Activated CD4-positive, alpha-beta T cell treated with anti-CD3 and anti-CD28 coated beads, Interleukin-2, amount 10 ng/mL, durations not matched to agents 7 days and 5 days (primary cell): Measurements from ENCODE around the gene ZNF398. TPM values are rescaled to one million over a fixed set of nuclear protein-coding genes. Genes with fewer than 3 reads are reported as not detected.

Experiments used
- CTCF ChIA-PET: fragments of 350-600 bp; sonication (Branson Sonifier 250); formaldehyde crosslinking; loops from one replicate; lab custom pipeline; 2021; ENCODE audit warnings: antibody characterized with exemption; lab: Charles Lee
- POLR2A ChIA-PET: fragments of 350-600 bp; sonication (Branson Sonifier 250); formaldehyde crosslinking; loops from one replicate; lab custom pipeline; 2021; ENCODE audit warnings: antibody characterized with exemption; lab: Charles Lee
- DNase-seq: peaks from one replicate; pipeline ENCODE4 v3.0.0-alpha.2; 2020
- H3K27ac Mint-ChIP-seq: one replicate; pipeline ENCODE4 v1.8.0; 2021; ENCODE audit warnings: mild to moderate bottlenecking, moderate library complexity, mixed read lengths
- H3K27me3 Mint-ChIP-seq: one replicate; pipeline ENCODE4 v1.8.0; 2021; ENCODE audit warnings: mixed read lengths
- H3K36me3 Mint-ChIP-seq: one replicate; pipeline ENCODE4 v1.8.0; 2021; ENCODE audit warnings: low read depth, mixed read lengths
- H3K4me1 Mint-ChIP-seq: one replicate; pipeline ENCODE4 v1.8.0; 2021; ENCODE audit warnings: mixed read lengths
- H3K4me3 Mint-ChIP-seq: one replicate; pipeline ENCODE4 v1.8.0; 2021; ENCODE audit warnings: mild to moderate bottlenecking, moderate library complexity, mixed read lengths
- H3K9me3 Mint-ChIP-seq: one replicate; pipeline ENCODE4 v1.8.0; 2021; ENCODE audit warnings: mixed read lengths
- total RNA-seq, 2 experiments: library from RNA; stranded (reverse); gene quantifications; one replicate each; pipeline ENCODE4 v1.2.3, GENCODE V29; 2021

Gene ZNF398, protein sequence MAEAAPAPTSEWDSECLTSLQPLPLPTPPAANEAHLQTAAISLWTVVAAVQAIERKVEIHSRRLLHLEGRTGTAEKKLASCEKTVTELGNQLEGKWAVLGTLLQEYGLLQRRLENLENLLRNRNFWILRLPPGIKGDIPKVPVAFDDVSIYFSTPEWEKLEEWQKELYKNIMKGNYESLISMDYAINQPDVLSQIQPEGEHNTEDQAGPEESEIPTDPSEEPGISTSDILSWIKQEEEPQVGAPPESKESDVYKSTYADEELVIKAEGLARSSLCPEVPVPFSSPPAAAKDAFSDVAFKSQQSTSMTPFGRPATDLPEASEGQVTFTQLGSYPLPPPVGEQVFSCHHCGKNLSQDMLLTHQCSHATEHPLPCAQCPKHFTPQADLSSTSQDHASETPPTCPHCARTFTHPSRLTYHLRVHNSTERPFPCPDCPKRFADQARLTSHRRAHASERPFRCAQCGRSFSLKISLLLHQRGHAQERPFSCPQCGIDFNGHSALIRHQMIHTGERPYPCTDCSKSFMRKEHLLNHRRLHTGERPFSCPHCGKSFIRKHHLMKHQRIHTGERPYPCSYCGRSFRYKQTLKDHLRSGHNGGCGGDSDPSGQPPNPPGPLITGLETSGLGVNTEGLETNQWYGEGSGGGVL
- total RNA-seq, result 10 to 100 TPM; 15.3 to 17.1 TPM

DNA sequence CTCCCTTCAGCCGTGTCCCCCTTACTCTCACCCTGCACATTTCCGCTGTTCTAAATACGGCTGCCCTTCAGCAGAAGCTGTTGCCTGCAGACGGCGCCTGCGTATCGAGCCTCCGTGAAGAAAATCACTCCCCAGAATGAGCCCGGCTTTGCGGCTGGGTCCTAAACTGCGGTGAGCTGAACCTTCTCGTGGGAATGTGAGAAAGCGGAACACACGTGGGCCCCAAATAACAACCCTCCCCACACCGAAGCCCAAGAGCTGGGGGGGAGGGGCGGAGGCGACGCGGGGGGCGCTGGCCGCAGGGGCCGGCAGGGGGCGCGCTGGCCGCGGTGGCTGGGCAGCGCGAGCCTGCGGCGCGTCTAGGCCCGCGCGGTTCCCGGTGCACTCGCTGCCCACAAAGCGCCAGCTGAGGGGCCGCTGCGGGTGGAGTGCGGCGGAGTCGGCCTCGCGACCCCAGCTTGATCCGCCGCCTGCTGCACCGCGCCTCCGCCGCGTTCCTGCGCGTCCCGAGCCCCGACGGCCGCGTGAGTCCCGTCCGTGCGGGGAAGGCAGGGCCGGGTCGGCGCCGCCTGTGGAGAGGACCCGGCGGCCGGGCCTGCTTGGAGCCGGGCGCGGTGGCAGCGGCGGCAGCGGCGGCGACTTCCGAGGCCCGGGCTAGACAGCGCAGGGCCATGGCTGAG, at the start of gene ZNF398:
Gene ZNF398 (plus strand): TSS at position 382 of the 680 bp plus-strand sequence. CDS start 290 bp downstream, at position 672.
- no peaks in the 10 kb centered on the region for H3K9me3 Mint-ChIP-seq
- peaks cover 15% of the 10 kb centered on the region for H3K36me3 Mint-ChIP-seq
- peak; percentile 71 for DNase-seq
- POLR2A ChIA-PET, result interaction anchor here (0.5 to 1.1 kb wide), 3 partner anchors 12 to 264 kb away, joined by 3 read pairs; no protein-coding TSS in a partner anchor
- H3K4me3 Mint-ChIP-seq, result peak within 1 kb of the TSS; percentile 87
- CTCF ChIA-PET, result interaction anchor here (0.6 to 3.8 kb wide), 23 partner anchors 10 to 1058 kb away, joined by 3 to 40 read pairs (median 4); partner anchors contain the start of genes ZNF282, ZNF425 and ZNF783
- no peaks in the 10 kb centered on the region for H3K27me3 Mint-ChIP-seq
- peaks cover 35% of the 10 kb centered on the region for H3K4me1 Mint-ChIP-seq
- peak within 1 kb of the TSS; percentile 95 for H3K27ac Mint-ChIP-seq

DNA sequence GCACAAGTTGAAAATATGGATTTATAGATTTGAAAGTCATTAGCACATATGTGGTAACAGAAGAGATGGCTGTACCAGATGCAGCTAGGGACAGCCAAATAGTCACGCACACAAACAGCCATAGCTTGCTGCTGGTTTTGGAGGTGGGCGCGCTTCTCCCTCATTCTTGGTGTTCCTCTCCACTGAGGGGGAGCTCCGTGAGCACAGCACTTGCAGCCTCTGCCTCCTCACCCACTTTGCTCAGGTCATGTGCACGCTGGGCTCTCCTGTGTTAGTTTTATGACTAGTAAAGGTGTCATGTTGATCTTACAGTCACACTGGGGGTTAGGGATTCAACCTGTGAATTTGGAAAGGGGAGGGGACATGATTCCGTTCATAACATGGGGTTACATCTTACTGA, 48.2 kb upstream of the ZNF398 start:
- Mint-ChIP-seq H3K4me1 (no peaks in the 10 kb centered on the region), H3K4me3 (no peak overlapping the region), H3K27me3 (no peaks in the 10 kb centered on the region), H3K27ac (no peak overlapping the region), H3K36me3 (no peaks in the 10 kb centered on the region), H3K9me3 (no peaks in the 10 kb centered on the region)
- CTCF ChIA-PET, result interaction anchor here (0.9 to 2.2 kb wide), 3 partner anchors 10 to 34 kb away, joined by 3 to 7 read pairs (median 3); partner anchors contain the start of gene ZNF425
- no peak for DNase-seq
- POLR2A ChIA-PET, result interaction anchor here (0.6 kb wide), 1 partner anchor 226 kb away, joined by 3 read pairs; no protein-coding TSS in a partner anchor

DNA sequence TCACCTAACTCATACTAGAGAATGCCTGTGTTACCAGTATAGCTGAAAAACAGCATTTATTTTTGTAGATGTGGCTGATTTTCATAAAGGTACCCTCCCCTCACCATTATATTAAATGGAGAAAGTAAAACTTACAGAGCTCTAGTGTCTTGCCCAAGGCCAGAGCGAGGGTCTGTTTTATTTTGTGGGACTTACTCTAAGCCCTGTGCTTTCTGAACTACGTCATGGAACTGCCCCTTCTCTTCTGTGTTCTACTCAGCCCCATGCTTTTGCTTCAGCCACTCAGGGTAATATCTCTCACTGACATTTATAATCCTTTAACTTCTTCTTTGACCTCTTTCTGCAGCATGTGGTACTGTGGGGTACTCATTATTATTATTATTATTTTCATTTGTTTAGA, 46.4 kb upstream of the ZNF398 start:
- DNase-seq, result no peak
- Mint-ChIP-seq H3K27ac (no peak overlapping the region), H3K27me3 (no peaks in the 10 kb centered on the region), H3K4me1 (no peaks in the 10 kb centered on the region), H3K4me3 (no peak overlapping the region), H3K36me3 (no peaks in the 10 kb centered on the region), H3K9me3 (no peaks in the 10 kb centered on the region)
- CTCF ChIA-PET, result interaction anchor here (0.6 to 1.2 kb wide), 2 partner anchors 93 to 222 kb away, joined by 3 to 4 read pairs; no protein-coding TSS in a partner anchor
- POLR2A ChIA-PET, result no interaction called here

DNA sequence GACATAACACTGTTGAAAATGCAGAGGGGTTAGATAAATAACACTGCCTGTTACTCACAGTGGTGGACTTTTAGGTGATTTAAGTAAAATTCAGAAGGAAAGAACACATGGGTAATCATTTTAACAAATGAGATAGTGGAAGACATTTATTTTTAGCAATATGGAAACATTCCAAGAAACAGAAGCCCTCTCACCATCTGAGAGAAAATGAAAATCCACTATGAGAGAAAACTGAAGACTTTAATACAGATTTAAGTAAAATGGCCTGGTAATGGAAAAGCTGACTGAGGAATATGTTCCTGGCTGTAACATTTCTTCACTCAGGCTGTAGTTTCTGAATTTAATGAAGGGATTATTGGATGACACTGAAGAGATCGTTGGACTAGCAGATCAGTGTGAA, 44.6 kb upstream of the ZNF398 start:
- ChIA-PET POLR2A (no interaction called here), CTCF (no interaction called here)
- no peak for DNase-seq
- Mint-ChIP-seq H3K36me3 (no peaks in the 10 kb centered on the region), H3K9me3 (no peaks in the 10 kb centered on the region), H3K4me3 (no peak overlapping the region), H3K27ac (no peak overlapping the region), H3K27me3 (no peaks in the 10 kb centered on the region), H3K4me1 (no peaks in the 10 kb centered on the region)

DNA sequence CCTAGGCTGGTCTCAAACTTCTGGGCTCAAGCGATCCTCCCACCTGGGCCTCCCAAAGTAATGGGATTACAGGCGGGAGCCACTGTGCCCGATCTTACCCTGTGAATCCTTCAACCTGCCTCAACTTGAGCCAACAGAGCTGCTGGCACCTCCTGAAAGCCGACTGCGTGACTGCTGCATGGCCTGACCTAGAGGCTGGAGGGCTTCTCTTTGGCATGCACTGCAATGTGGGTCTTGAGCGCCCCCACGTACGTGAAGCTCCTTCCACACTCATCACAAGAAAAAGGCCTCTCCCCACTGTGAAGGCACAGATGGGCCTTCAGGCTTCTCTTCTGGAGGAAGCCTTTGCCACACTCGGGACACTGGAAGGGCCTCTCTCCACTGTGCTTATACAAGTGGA, 43.8 kb upstream of the ZNF398 start:
- H3K27ac Mint-ChIP-seq, result no peak overlapping the region
- no peak overlapping the region for H3K4me3 Mint-ChIP-seq
- H3K9me3 Mint-ChIP-seq, result no peaks in the 10 kb centered on the region
- CTCF ChIA-PET, result interaction anchor here (0.9 to 2.6 kb wide), 2 partner anchors 12 to 22 kb away, joined by 3 to 7 read pairs; no protein-coding TSS in a partner anchor
- POLR2A ChIA-PET, result no interaction called here
- H3K4me1 Mint-ChIP-seq, result no peaks in the 10 kb centered on the region
- no peaks in the 10 kb centered on the region for H3K36me3 Mint-ChIP-seq
- H3K27me3 Mint-ChIP-seq, result no peaks in the 10 kb centered on the region
- no peak for DNase-seq

DNA sequence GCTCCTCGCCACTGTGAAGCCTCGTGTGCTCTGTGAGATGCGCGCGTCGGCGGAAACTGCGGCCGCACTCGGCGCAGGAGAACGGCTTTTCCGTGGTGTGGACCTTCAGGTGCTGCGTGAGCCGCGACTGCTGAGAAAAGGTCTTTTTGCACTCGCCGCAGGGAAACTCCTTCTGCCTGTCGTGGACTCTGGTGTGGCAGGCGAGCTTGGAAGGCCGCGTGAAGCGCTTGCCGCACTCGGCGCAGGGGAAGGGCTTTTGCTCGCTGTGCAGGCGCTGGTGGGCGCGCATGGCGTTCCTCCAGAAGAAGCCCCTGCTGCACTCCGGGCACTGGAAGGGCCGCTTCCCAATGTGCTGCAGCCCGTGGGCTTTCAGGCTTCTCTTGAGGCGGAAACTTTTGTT, 43.0 kb upstream of the ZNF398 start:
- no peaks in the 10 kb centered on the region for H3K36me3 Mint-ChIP-seq
- POLR2A ChIA-PET, result no interaction called here
- H3K9me3 Mint-ChIP-seq, result no peaks in the 10 kb centered on the region

DNA sequence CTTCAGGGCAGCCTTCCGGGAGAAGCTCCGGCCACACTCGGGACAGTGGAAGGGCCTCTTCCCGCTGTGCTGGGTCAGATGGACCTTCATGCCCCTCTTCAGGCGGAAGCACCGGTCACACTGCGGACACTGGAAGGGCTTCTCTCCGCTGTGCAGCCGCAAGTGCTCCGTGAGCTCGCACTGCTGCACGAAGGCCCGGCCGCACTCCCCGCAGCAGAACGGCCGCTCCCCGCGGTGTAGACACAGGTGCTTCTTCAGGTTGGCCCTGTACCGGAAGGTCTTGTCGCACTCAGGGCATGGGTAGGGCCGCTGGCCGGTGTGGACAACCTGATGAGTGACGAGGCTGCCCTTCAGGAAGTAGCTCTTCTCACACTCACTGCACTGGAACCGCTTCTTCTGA, 42.5 kb upstream of the ZNF398 start:
- no peaks in the 10 kb centered on the region for H3K36me3 Mint-ChIP-seq
- ChIA-PET POLR2A (no interaction called here), CTCF (interaction anchor here (0.6 to 2.6 kb wide), 2 partner anchors 14 to 346 kb away, joined by 3 to 7 read pairs; no protein-coding TSS in a partner anchor)
- no peaks in the 10 kb centered on the region for H3K27me3 Mint-ChIP-seq
- no peak for DNase-seq
- H3K4me1 Mint-ChIP-seq, result no peaks in the 10 kb centered on the region
- no peaks in the 10 kb centered on the region for H3K9me3 Mint-ChIP-seq
- H3K27ac Mint-ChIP-seq, result no peak overlapping the region
- no peak overlapping the region for H3K4me3 Mint-ChIP-seq

More for the DNA sequence above, 43.0 kb upstream of the ZNF398 start:
- CTCF ChIA-PET, result interaction anchor here (0.6 to 2.6 kb wide), 3 partner anchors 13 to 21 kb away, joined by 3 to 7 read pairs (median 4); no protein-coding TSS in a partner anchor
- DNase-seq, result no peak
- no peak overlapping the region for H3K4me3 Mint-ChIP-seq
- H3K27me3 Mint-ChIP-seq, result no peaks in the 10 kb centered on the region
- no peak overlapping the region for H3K27ac Mint-ChIP-seq
- no peaks in the 10 kb centered on the region for H3K4me1 Mint-ChIP-seq

DNA sequence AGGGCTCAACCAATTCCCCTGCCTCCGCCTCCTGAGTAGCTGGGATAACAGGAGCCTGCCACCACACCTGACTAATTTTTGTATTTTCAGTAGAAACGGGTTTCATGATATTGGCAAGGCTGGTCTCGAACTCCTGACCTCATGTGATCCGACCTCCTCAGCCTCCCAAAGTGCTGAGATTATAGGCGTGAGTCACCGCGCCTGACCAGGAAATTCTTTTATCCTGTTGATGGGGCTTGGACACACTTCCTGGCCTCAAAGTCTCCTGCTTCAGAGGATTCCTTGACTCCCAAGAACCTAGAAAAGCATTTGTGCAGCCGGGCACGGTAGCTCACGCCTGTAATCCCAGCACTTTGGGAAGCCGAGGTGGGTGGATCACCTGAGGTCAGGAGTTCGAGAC, 37.3 kb upstream of the ZNF398 start:
- H3K4me3 Mint-ChIP-seq, result no peak overlapping the region
- no peaks in the 10 kb centered on the region for H3K9me3 Mint-ChIP-seq
- no peaks in the 10 kb centered on the region for H3K36me3 Mint-ChIP-seq
- POLR2A ChIA-PET, result no interaction called here
- H3K27ac Mint-ChIP-seq, result no peak overlapping the region
- H3K27me3 Mint-ChIP-seq, result no peaks in the 10 kb centered on the region
- no peaks in the 10 kb centered on the region for H3K4me1 Mint-ChIP-seq
- DNase-seq, result no peak
- CTCF ChIA-PET, result no interaction called here

DNA sequence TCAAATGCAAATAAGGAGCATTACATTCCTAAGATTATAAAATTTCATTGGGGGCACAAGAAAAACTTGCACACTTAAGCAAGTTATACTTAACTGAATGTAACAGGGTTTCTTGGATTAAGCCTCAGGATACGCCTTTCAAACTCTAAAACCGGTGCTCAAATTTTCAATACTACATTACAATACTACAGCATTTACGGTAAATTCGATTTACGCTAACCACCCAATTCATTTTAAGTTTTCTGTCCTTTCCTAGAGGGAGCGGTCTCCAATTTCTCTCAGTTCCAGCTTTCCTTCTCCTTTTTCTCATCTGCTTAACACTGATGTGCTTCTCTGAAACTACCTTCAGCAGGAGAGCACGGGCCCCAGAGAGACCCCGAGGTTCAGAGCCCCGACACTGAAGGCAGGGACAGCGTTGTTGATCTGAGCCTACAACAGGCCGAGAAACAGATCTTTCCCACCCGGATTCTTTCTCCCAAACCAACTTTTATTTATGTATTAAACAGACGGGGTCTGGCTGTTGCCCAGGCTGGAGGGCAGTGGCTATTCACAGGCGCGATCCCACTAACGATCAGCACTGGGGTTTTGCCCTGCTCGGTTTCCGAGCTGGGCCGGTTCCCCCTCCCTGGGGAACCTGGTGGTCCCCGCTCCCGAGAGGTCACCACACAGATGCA, 21.9 kb upstream of the ZNF398 start:
- Mint-ChIP-seq H3K4me3 (peak overlapping the region; percentile 97), H3K27ac (peak overlapping the region; percentile 99), H3K9me3 (peaks cover 1% of the 10 kb centered on the region), H3K4me1 (peaks cover 22% of the 10 kb centered on the region), H3K36me3 (peaks cover 21% of the 10 kb centered on the region), H3K27me3 (peaks cover 1% of the 10 kb centered on the region)
- ChIA-PET CTCF (interaction anchor here (0.6 to 3.0 kb wide), 15 partner anchors 8 to 1246 kb away, joined by 3 to 31 read pairs (median 3); partner anchors contain the start of genes PDIA4 and ZNF398), POLR2A (interaction anchor here (0.6 kb wide), 1 partner anchor 24 kb away, joined by 10 read pairs; no protein-coding TSS in a partner anchor)
- no peak for DNase-seq

DNA sequence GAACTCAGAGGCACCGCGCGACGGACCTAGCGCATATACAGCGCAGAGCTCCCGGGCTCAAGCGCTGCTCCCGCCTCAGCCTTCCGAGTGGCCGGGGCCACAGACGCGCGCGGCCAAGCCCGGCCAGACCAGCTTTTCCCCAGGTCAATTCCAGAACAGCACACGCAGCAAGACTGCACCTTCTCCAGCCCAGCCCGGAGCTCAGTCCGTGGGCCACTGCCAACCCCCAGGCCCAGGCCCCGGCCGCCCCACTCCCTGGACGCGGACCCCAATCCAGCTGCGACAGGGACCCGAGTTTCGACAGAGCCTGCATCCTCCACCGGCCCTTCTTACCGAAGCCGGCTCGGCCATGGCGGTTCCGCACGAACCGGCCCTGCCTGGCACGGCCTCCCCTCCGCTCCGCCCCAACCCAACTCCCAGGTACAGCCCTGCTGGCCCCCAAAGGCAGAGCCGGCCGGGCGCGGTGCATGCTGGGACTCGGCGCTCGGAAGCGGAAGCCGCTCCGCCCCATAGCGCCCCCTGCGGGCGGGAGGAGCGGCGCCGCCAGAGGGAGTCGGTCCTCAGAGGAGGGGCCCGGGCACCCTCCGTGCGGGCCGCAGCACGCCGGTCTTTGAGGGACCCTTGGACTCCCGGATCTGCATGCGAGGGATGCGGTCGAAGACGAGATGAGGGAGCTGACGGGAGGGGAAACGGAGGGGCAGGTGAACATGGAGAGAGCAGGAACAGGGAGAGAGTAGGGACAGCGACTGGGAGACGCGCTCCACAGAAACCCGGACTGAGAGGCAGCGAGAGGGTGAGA, 21.2 kb upstream of the ZNF398 start, which contains the start of gene ZNF425:
Gene ZNF425 (minus strand): TSS at position 462 of the 799 bp plus-strand sequence. CDS start 111 bp downstream, at position 351.
- Mint-ChIP-seq H3K4me3 (peak within 1 kb of the TSS; percentile 97), H3K27ac (peak within 1 kb of the TSS; percentile 99), H3K27me3 (no peaks in the 10 kb centered on the region), H3K36me3 (peaks cover 29% of the 10 kb centered on the region), H3K4me1 (peaks cover 25% of the 10 kb centered on the region), H3K9me3 (peaks cover 7% of the 10 kb centered on the region)
- POLR2A ChIA-PET, result no interaction called here
- DNase-seq, result peak; percentile 92
- CTCF ChIA-PET, result interaction anchor here (0.6 to 3.0 kb wide), 20 partner anchors 9 to 1247 kb away, joined by 3 to 31 read pairs (median 3); partner anchors contain the start of genes PDIA4, ZNF398 and ZNF783
